ENCODE results near the gene EYA3.

DNA sequence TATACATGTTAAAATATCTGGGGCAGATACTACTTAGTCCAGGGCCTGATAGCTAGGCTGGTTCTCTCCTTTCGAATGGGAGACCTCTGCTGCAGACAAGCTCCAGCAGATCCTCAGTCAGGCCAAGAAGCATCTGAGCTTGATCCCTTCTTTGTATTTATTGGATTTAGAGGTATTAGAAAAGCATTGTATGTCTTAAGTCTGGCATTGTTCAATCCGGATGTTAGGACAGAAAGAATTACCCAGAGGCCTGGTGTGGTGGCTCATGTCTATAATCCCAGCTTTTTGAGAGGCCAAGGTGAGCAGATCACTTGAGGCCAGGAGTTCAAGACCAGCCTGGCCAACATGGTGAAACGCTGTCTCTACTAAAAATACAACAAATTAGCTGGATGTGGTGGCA, 21.2 kb upstream of the EYA3 start:
- TF ChIP-seq, protein P1, sequence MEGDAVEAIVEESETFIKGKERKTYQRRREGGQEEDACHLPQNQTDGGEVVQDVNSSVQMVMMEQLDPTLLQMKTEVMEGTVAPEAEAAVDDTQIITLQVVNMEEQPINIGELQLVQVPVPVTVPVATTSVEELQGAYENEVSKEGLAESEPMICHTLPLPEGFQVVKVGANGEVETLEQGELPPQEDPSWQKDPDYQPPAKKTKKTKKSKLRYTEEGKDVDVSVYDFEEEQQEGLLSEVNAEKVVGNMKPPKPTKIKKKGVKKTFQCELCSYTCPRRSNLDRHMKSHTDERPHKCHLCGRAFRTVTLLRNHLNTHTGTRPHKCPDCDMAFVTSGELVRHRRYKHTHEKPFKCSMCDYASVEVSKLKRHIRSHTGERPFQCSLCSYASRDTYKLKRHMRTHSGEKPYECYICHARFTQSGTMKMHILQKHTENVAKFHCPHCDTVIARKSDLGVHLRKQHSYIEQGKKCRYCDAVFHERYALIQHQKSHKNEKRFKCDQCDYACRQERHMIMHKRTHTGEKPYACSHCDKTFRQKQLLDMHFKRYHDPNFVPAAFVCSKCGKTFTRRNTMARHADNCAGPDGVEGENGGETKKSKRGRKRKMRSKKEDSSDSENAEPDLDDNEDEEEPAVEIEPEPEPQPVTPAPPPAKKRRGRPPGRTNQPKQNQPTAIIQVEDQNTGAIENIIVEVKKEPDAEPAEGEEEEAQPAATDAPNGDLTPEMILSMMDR (IDR thresholded peaks at IDR 0.05): no peak
- no peak for TF ChIP-seq ZFX (IDR thresholded peaks at IDR 0.05; ENCODE audit: borderline replicate concordance)

Measured in 22Rv1 (cell line).